ENCODE data around the gene SLU7. TPM values are rescaled to one million over a fixed set of nuclear protein-coding genes. Genes with fewer than 3 reads are reported as not detected.

The SLU7 gene
- total RNA-seq: 33.3 and 41.2 TPM in 2 replicates

GRCh38 chr5:160418561-160419457 lies at the start of gene SLU7:
Gene SLU7, minus strand, starts transcription at chr5:160419081. Its CDS starts 3,787 bp downstream, at chr5:160415294.
- no peak for TF ChIP-seq CTCF (IDR thresholded peaks at IDR 0.05; ENCODE audit: insufficient read depth, low read length, poor library complexity, severe bottlenecking)
- Histone ChIP-seq H3K36me3 (ENCODE audit: control insufficient read depth, insufficient read depth, low read length) (no peaks in the 10 kb centered on the region), H3K27me3 (ENCODE audit: control insufficient read depth, insufficient read depth, low read length) (no peaks in the 10 kb centered on the region), H3K4me3 (ENCODE audit: low read depth, low read length) (peak within 1 kb of the TSS; percentile 92)
- peak; percentile 81 for DNase-seq (ENCODE audit: low read depth)

- Histone ChIP-seq H3K4me3 (ENCODE audit: low read depth, low read length) (peak overlapping the region; percentile 27), H3K36me3 (ENCODE audit: control insufficient read depth, insufficient read depth, low read length) (no peaks in the 10 kb centered on the region), H3K27me3 (ENCODE audit: control insufficient read depth, insufficient read depth, low read length) (no peaks in the 10 kb centered on the region)
- TF ChIP-seq CTCF (IDR thresholded peaks at IDR 0.05; ENCODE audit: insufficient read depth, low read length, poor library complexity, severe bottlenecking): no peak
- DNase-seq (ENCODE audit: low read depth): no peak
Observed at GRCh38 chr5:160468363-160468975, 49.6 kb upstream of the SLU7 start.

- Histone ChIP-seq H3K27me3 (ENCODE audit: control insufficient read depth, insufficient read depth, low read length) (no peaks in the 10 kb centered on the region), H3K4me3 (ENCODE audit: low read depth, low read length) (peak overlapping the region; percentile 27), H3K36me3 (ENCODE audit: control insufficient read depth, insufficient read depth, low read length) (no peaks in the 10 kb centered on the region)
- no peak for TF ChIP-seq CTCF (IDR thresholded peaks at IDR 0.05; ENCODE audit: insufficient read depth, low read length, poor library complexity, severe bottlenecking)
- peak; percentile 90 for DNase-seq (ENCODE audit: low read depth)
Observed at GRCh38 chr5:160467555-160468362, 48.9 kb upstream of the SLU7 start.

GRCh38 chr5:160466889-160467554 lies 48.1 kb upstream of the SLU7 start:
- H3K36me3 ChIP-seq (ENCODE audit: control insufficient read depth, insufficient read depth, low read length): no peaks in the 10 kb centered on the region
- DNase-seq (ENCODE audit: low read depth): no peak
- H3K4me3 ChIP-seq (ENCODE audit: low read depth, low read length): no peak overlapping the region
- no peak for TF ChIP-seq CTCF (IDR thresholded peaks at IDR 0.05; ENCODE audit: insufficient read depth, low read length, poor library complexity, severe bottlenecking)
- H3K27me3 ChIP-seq (ENCODE audit: control insufficient read depth, insufficient read depth, low read length): no peaks in the 10 kb centered on the region

- Histone ChIP-seq H3K27me3 (ENCODE audit: control insufficient read depth, insufficient read depth, low read length) (no peaks in the 10 kb centered on the region), H3K36me3 (ENCODE audit: control insufficient read depth, insufficient read depth, low read length) (no peaks in the 10 kb centered on the region), H3K4me3 (ENCODE audit: low read depth, low read length) (no peak overlapping the region)
- DNase-seq (ENCODE audit: low read depth): no peak
- no peak for TF ChIP-seq CTCF (IDR thresholded peaks at IDR 0.05; ENCODE audit: insufficient read depth, low read length, poor library complexity, severe bottlenecking)
Observed at GRCh38 chr5:160466116-160466515, 47.2 kb upstream of the SLU7 start.

All from kidney epithelial cell (primary cell).